K562 (cell line): ENCODE measurements around the gene ODF4. TPM values are rescaled to one million over a fixed set of nuclear protein-coding genes. Genes with fewer than 3 reads are reported as not detected.

Source experiments
- ATAC-seq: fragments of 200-7000 bp; cut with Tn5 transposase; 3 replicates; pipeline ENCODE4 v1.9.1; 2020; ENCODE audit warnings: moderate library complexity
- BruUV-seq: library from RNA; stranded (reverse); fragments of 400-500 nt; replicated peaks from 2 replicates; lab custom pipeline; 2021; lab: Mats Ljungman, UMichigan
- CTCF ChIA-PET: fragments of 300-600 bp; formaldehyde crosslinking; extraction: SDS; loops from one replicate; lab custom pipeline; 2021; ENCODE audit warnings: low intra/inter-chr PET ratio; lab: Yijun Ruan, JAX
- POLR2A ChIA-PET: fragments of 300-600, 350-650 bp; sonication (Branson Sonifier 250); formaldehyde crosslinking; extraction: SDS; loops from one replicate; lab custom pipeline; 2021; ENCODE audit warnings: antibody characterized with exemption, inconsistent platforms; lab: Yijun Ruan, JAX
- DNase-seq, 4 experiments: peaks; one replicate each; pipeline versions ENCODE4 v3.0.0 to v3.0.0-alpha.2; 2011 to 2018; ENCODE audit warnings: low spot score in 3 of 4, mixed read lengths in 3 of 4; ENCODE audit errors: extremely low read depth in 1 of 4
- FAIRE-seq: peaks from 2 replicates; lab custom pipeline; 2011; peaks lifted over from hg19 to GRCh38; lab: Jason Lieb, UNC
- H2AFZ ChIP-seq: 2 replicates; pipeline ENCODE4 v1.6.0; 2011; ENCODE audit warnings: low read depth, low read length, control low read depth, inconsistent platforms
- H3K27ac ChIP-seq: fragments of 200-600 bp; 3 replicates; pipeline ENCODE4 v1.8.0; 2011; ENCODE audit warnings: low read depth, mild to moderate bottlenecking, control low read depth, inconsistent platforms, low read length, moderate library complexity, mixed read lengths; ENCODE audit errors: extremely low read depth
- H3K27me3 ChIP-seq, 2 experiments: fragments of 300-600 bp in 1 of 2; 2 replicates in 1 of 2; 3 replicates in 1 of 2; pipeline versions ENCODE4 v1.6.0 to v1.8.0; 2011; ENCODE audit warnings: inconsistent platforms in 2 of 2, low read length in 2 of 2, mild to moderate bottlenecking in 1 of 2, mixed read lengths in 1 of 2, moderate library complexity in 1 of 2; ENCODE audit not compliant: control insufficient read depth in 2 of 2, insufficient read depth in 2 of 2
- H3K36me3 ChIP-seq: fragments of 300-600 bp; 3 replicates; pipeline ENCODE4 v1.8.0; 2011; ENCODE audit warnings: mild to moderate bottlenecking, low read length, inconsistent platforms; ENCODE audit not compliant: control insufficient read depth, insufficient read depth
- H3K4me1 ChIP-seq, 2 experiments: fragments of 200-600 bp in 1 of 2; replicated peaks in 1 of 2; 2 replicates in 1 of 2; 3 replicates in 1 of 2; pipeline versions ENCODE4 v1.5.1 to v1.8.0; 2011; ENCODE audit warnings: inconsistent platforms in 2 of 2, low read length in 2 of 2, mild to moderate bottlenecking in 1 of 2, mixed read lengths in 1 of 2, moderate library complexity in 1 of 2; ENCODE audit not compliant: control insufficient read depth in 2 of 2, insufficient read depth in 2 of 2
- H3K4me2 ChIP-seq: 2 replicates; pipeline ENCODE4 v1.6.1; 2011; ENCODE audit warnings: low read length, control low read depth, inconsistent platforms, mixed read lengths; ENCODE audit not compliant: insufficient read depth
- H3K4me3 ChIP-seq: fragments of 200-600 bp; sonication (generic), shearing (Covaris generic); 2 replicates; pipeline ENCODE4 v1.5.1; 2016; ENCODE audit warnings: control low read depth, inconsistent platforms
- H3K79me2 ChIP-seq: fragments of 200-600 bp; 3 replicates; pipeline ENCODE4 v1.8.0; 2011; ENCODE audit warnings: low read length, inconsistent platforms; ENCODE audit not compliant: control insufficient read depth, insufficient read depth
- H3K9ac ChIP-seq, 2 experiments: 2 replicates each; pipeline versions ENCODE4 v1.6.0 to v1.6.1; 2011; ENCODE audit warnings: low read depth in 2 of 2, low read length in 2 of 2, control low read depth in 1 of 2, inconsistent platforms in 1 of 2, mild to moderate bottlenecking in 1 of 2, mixed read lengths in 1 of 2; ENCODE audit not compliant: insufficient read depth in 1 of 2
- H3K9me1 ChIP-seq: one replicate; pipeline ENCODE4 v1.6.0; 2011; ENCODE audit warnings: inconsistent platforms, mild to moderate bottlenecking, low read length, moderate library complexity; ENCODE audit not compliant: control insufficient read depth, insufficient read depth
- H3K9me3 ChIP-seq: replicated peaks from 2 replicates; pipeline ENCODE4 v1.5.1; 2011; ENCODE audit warnings: low read depth, low read length, inconsistent platforms; ENCODE audit not compliant: control insufficient read depth, insufficient read depth
- H4K20me1 ChIP-seq: replicated peaks from 2 replicates; pipeline ENCODE4 v1.6.1; 2011; ENCODE audit warnings: low read length, inconsistent platforms, mixed read lengths; ENCODE audit not compliant: control insufficient read depth, insufficient read depth
- ZBTB33 ChIP-seq: sonication (generic); formaldehyde crosslinking; IDR thresholded peaks from 2 replicates; pipeline ENCODE4 v1.8.1; 2023; ENCODE audit warnings: mild to moderate bottlenecking, missing genetic modification reagents
- ZNF3 ChIP-seq: fragments of 250-450 bp; sonication (Bioruptor Pico); IDR thresholded peaks from 2 replicates; pipeline ENCODE4 v1.5.0; 2021; ENCODE audit warnings: mild to moderate bottlenecking, moderate library complexity
- WGBS: fragments of 100-300 bp; shearing (Covaris generic); methylation state at CpG from one replicate; pipeline ENCODE4 v1.1.6; 2016; ENCODE audit warnings: low coverage, mixed read lengths; ENCODE audit not compliant: insufficient coverage; ENCODE audit errors: missing lambda C conversion rate; 5-methylcytosine and 5-hydroxymethylcytosine counted together
- in situ Hi-C: fragments of 300-500 bp; cut with MboI; formaldehyde crosslinking; loops from 4 replicates; pipeline ENCODE4 v1.15.0; 2018; ENCODE audit warnings: inconsistent platforms, mixed read lengths
- intact Hi-C: fragments of 100-400 bp; cut with micrococcal nuclease; formaldehyde crosslinking; loops from 2 replicates; pipeline ENCODE4 v1.14.2; 2022
- polyA plus RNA-seq, 8 experiments: library from polyadenylated mRNA; depleted of rRNA in 4 of 8; stranded (reverse) in 5 of 8; unstranded in 3 of 8; fragments of >200 nt; fragmentation: Nextera tagmentation in 2 of 8; fragmentation: Illumina TruSeq in 1 of 8; extraction: Ambion mirVana in 2 of 8; extraction: Trizol in 1 of 8; gene quantifications; 2 replicates each; pipeline versions ENCODE4 v1.2.1 to v1.2.3, GENCODE V29; 2011 to 2014; ENCODE audit warnings: inconsistent platforms in 1 of 8, missing spikeins in 1 of 8
- total RNA-seq, 7 experiments: library from RNA; depleted of rRNA in 6 of 7; stranded (reverse); fragments of >200 nt in 6 of 7; fragmentation: Illumina TruSeq in 2 of 7; extraction: Trizol in 2 of 7; gene quantifications; 2 replicates each; pipeline versions ENCODE4 v1.2.1 to v1.2.3, GENCODE V29; 2011 to 2021; ENCODE audit warnings: low replicate concordance in 1 of 7

ODF4 gene
- total and polyA plus RNA-seq, 9 of the 15 experiments (the other 6 are each of a cell fraction or from before 2014, with no cell fraction given): not detected

- Histone ChIP-seq H3K36me3 (no peaks in the 10 kb centered on the region), H3K9me3 (no peaks in the 10 kb centered on the region), H3K27ac (no peak overlapping the region), H3K79me2 (no peaks in the 10 kb centered on the region), H4K20me1 (no peaks in the 10 kb centered on the region), H3K9me1 (no peaks in the 10 kb centered on the region), H3K4me1 (peaks cover 4 to 27% of the 10 kb centered on the region in 2 experiments; a peak in 4 of 5 replicates), H3K4me3 (no peak overlapping the region), H3K9ac (0 out of 4 replicates have a peak overlapping the region, but pooled peaks of 1 of the 2 experiments have one; percentile 13), H3K4me2 (no peak overlapping the region), H3K27me3 (peaks cover 0 to 16% of the 10 kb centered on the region in 2 experiments; a peak in 3 of 5 replicates), H2AFZ (no peak overlapping the region)
- FAIRE-seq (no peak), ATAC-seq (no peak), DNase-seq (no peak)
- ChIA-PET POLR2A (interaction anchor here (0.7 kb wide), 1 partner anchor 17 kb away, joined by 5 read pairs; no protein-coding TSS in a partner anchor), CTCF (no interaction called here)
- intact Hi-C loops: no loop called here
- WGBS: 90% methylated on average over 9 of the region's 46 CpGs
- no TSS peak for BruUV-seq
- in situ Hi-C loops: loop anchor here (25.0 kb wide), 1 partner anchor 1144 kb away; no protein-coding TSS in a partner anchor
- no peak for TF ChIP-seq ZNF3
- TF ChIP-seq ZBTB33 (CRISPR knock-in tag): 0 out of 2 replicates have a peak, but pooled peaks have one; percentile 35
Observed at GRCh38 chr17:8392674-8393469, 53.2 kb downstream of the ODF4 start.
